Fibroblast of pulmonary artery (primary cell): Measurements from ENCODE around the gene ZNF101.
"Not testable (repeated sequence)": the region's sequence is repeated elsewhere in the genome, so short reads cannot be mapped to it uniquely, and the experiment has no call there.

ENCODE experiments used
- DNase-seq: peaks from one replicate; pipeline ENCODE4 v3.0.0-alpha.2; 2010; ENCODE audit warnings: low read depth
- H3K4me3 ChIP-seq: replicated peaks from 2 replicates; pipeline ENCODE4 v1.5.1; 2011; ENCODE audit warnings: low read depth, mild to moderate bottlenecking, control low read depth, low read length, moderate library complexity
- CTCF ChIP-seq: IDR thresholded peaks from 2 replicates; pipeline ENCODE4 v1.5.1; 2011; ENCODE audit warnings: mild to moderate bottlenecking, control low read depth, low read length, inconsistent platforms; ENCODE audit errors: missing control alignments

ZNF101 gene

GRCh38 chr19:19674315-19674714 lies 5.7 kb downstream of the ZNF101 start:
- no peak for TF ChIP-seq CTCF
- no peak overlapping the region for H3K4me3 ChIP-seq
- DNase-seq = no peak

- no peak overlapping the region for H3K4me3 ChIP-seq
- DNase-seq = no peak
- TF ChIP-seq CTCF = no peak
These were observed 8.9 kb downstream of the ZNF101 start for GRCh38 chr19:19677579-19677978.

- no peak overlapping the region for H3K4me3 ChIP-seq
- no peak for TF ChIP-seq CTCF
- DNase-seq = no peak
These were observed 10.8 kb downstream of the ZNF101 start for GRCh38 chr19:19679176-19680073.

GRCh38 chr19:19686119-19686518 lies 17.5 kb downstream of the ZNF101 start:
- DNase-seq = not testable (repeated sequence)

GRCh38 chr19:19686580-19686979 lies 17.9 kb downstream of the ZNF101 start:
- TF ChIP-seq CTCF = no peak
- DNase-seq = no peak
- H3K4me3 ChIP-seq = no peak overlapping the region

More at GRCh38 chr19:19686119-19686518, 17.5 kb downstream of the ZNF101 start:
- H3K4me3 ChIP-seq = not testable (repeated sequence)

- no peak for TF ChIP-seq CTCF
- no peak for DNase-seq
- no peak overlapping the region for H3K4me3 ChIP-seq
These were observed 18.5 kb downstream of the ZNF101 start for GRCh38 chr19:19687090-19687489.

- DNase-seq, H3K4me3 ChIP-seq: not testable (repeated sequence)
These were observed 20.4 kb downstream of the ZNF101 start for GRCh38 chr19:19689023-19689422.

- no peak for DNase-seq
- no peak overlapping the region for H3K4me3 ChIP-seq
- no peak for TF ChIP-seq CTCF
These were observed 23.0 kb downstream of the ZNF101 start for GRCh38 chr19:19691683-19692082.
